Measurements from ENCODE around the gene AUNIP.

GRCh38 chr1:25813071-25813733 lies 46.1 kb downstream of the AUNIP start:
- TF ChIP-seq ZBTB21 (CRISPR knock-in tag; IDR thresholded peaks at IDR 0.05; ENCODE audit: borderline replicate concordance) (no peak), CTCF (IDR thresholded peaks at IDR 0.05) (no peak)

Data from WTC11 (cell line).